LNCaP clone FGC (cell line): ENCODE results near the gene CD48.

Experiments
- DNase-seq: peaks from one replicate; pipeline ENCODE4 v3.0.0-alpha.2; 2011; ENCODE audit warnings: low read depth
- H3K4me3 ChIP-seq: 2 replicates; pipeline ENCODE4 v1.5.1; 2011; ENCODE audit warnings: mild to moderate bottlenecking, low read depth, low read length, control low read depth
- TF ChIP-seq, protein P1 (sequence below): IDR thresholded peaks from 2 replicates; pipeline ENCODE4 v1.5.1; 2012; ENCODE audit warnings: mild to moderate bottlenecking; ENCODE audit not compliant: control insufficient read depth, insufficient read depth; ENCODE audit errors: extremely low read depth

CD48 gene

GRCh38 chr1:160747717-160748116 is 36.1 kb upstream of the CD48 start:
- no peak for DNase-seq
- H3K4me3 ChIP-seq, result no peak overlapping the region
- TF ChIP-seq, protein P1, sequence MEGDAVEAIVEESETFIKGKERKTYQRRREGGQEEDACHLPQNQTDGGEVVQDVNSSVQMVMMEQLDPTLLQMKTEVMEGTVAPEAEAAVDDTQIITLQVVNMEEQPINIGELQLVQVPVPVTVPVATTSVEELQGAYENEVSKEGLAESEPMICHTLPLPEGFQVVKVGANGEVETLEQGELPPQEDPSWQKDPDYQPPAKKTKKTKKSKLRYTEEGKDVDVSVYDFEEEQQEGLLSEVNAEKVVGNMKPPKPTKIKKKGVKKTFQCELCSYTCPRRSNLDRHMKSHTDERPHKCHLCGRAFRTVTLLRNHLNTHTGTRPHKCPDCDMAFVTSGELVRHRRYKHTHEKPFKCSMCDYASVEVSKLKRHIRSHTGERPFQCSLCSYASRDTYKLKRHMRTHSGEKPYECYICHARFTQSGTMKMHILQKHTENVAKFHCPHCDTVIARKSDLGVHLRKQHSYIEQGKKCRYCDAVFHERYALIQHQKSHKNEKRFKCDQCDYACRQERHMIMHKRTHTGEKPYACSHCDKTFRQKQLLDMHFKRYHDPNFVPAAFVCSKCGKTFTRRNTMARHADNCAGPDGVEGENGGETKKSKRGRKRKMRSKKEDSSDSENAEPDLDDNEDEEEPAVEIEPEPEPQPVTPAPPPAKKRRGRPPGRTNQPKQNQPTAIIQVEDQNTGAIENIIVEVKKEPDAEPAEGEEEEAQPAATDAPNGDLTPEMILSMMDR, result no peak

GRCh38 chr1:160746836-160747500 is 35.3 kb upstream of the CD48 start:
- TF ChIP-seq, protein P1, result no peak
- H3K4me3 ChIP-seq, result no peak overlapping the region
- no peak for DNase-seq

GRCh38 chr1:160745551-160745950 is 33.9 kb upstream of the CD48 start:
- no peak for DNase-seq
- no peak overlapping the region for H3K4me3 ChIP-seq
- TF ChIP-seq, protein P1, result no peak

DNA sequence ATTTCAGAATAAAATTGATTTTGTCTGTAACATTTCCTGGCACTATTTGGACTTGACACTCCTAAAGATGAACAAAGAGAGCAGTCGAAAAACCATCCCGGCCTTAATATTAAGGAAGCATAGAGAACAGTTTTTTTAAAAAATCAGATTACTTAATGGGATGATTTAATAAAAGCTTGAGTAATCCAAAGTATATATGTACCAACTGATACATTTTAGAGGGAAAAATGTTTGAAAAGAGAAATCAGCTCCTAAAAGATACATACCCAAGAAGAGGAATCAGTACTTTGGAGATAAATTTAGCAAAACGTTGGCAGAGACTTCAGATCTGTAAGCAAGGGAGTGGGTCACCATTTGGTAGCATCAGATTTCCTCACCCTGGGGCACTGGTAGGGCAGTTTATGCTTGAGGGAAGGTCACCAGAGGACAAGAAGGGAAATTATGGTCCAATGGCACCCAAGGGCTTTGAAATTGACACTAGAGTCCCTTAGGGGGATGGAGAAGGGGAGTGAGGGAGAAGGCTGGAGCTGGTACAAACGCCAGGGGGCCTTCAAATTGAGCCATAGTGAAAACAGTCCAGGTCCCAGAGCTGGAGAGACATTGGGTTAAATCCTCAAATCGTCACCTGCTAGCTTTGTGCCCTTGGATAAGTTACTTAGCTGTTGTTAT is 33.4 kb upstream of the CD48 start:
- TF ChIP-seq, protein P1, result no peak
- no peak overlapping the region for H3K4me3 ChIP-seq
- DNase-seq, result no peak

- TF ChIP-seq, protein P1, result no peak
- no peak overlapping the region for H3K4me3 ChIP-seq
- no peak for DNase-seq
Observed at GRCh38 chr1:160744199-160744851, 32.7 kb upstream of the CD48 start.

GRCh38 chr1:160743266-160743665 is 31.6 kb upstream of the CD48 start:
- no peak overlapping the region for H3K4me3 ChIP-seq
- TF ChIP-seq, protein P1, result no peak
- no peak for DNase-seq
